Measurements from ENCODE around the gene HSF4.

GRCh38 chr16:67206129-67206837, 41.7 kb downstream of the HSF4 start:
- TF ChIP-seq POLR2A (IDR thresholded peaks at IDR 0.05), result no peak
- TF ChIP-seq, protein P1, sequence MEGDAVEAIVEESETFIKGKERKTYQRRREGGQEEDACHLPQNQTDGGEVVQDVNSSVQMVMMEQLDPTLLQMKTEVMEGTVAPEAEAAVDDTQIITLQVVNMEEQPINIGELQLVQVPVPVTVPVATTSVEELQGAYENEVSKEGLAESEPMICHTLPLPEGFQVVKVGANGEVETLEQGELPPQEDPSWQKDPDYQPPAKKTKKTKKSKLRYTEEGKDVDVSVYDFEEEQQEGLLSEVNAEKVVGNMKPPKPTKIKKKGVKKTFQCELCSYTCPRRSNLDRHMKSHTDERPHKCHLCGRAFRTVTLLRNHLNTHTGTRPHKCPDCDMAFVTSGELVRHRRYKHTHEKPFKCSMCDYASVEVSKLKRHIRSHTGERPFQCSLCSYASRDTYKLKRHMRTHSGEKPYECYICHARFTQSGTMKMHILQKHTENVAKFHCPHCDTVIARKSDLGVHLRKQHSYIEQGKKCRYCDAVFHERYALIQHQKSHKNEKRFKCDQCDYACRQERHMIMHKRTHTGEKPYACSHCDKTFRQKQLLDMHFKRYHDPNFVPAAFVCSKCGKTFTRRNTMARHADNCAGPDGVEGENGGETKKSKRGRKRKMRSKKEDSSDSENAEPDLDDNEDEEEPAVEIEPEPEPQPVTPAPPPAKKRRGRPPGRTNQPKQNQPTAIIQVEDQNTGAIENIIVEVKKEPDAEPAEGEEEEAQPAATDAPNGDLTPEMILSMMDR (IDR thresholded peaks at IDR 0.05), result no peak

Measured in esophagus squamous epithelium (tissue), 4 donors.